Stomach (tissue), 4 donors: ENCODE measurements around the gene IFI27L1.

Experiments used
- CTCF ChIP-seq, 7 experiments: fragments of 450-650 bp in 4 of 7; fragments of 200-600 bp in 3 of 7; sonication (generic) in 3 of 7; IDR thresholded peaks; one replicate each; pipeline ENCODE4 v1.5.1; 2016 to 2019; ENCODE audit warnings: antibody characterized with exemption in 7 of 7, control low read depth in 2 of 7, mild to moderate bottlenecking in 1 of 7
- POLR2A ChIP-seq, 4 donors: fragments of 450-650 bp; IDR thresholded peaks; one replicate each; pipeline ENCODE4 v1.6.1; 2016; ENCODE audit warnings: antibody characterized with exemption in 4 of 4, control low read depth in 2 of 4, mild to moderate bottlenecking in 1 of 4, moderate library complexity in 1 of 4

GRCh38 chr14:94115058-94115591 is 34.0 kb downstream of the IFI27L1 start:
- TF ChIP-seq CTCF (IDR thresholded peaks at IDR 0.05) (no peak), POLR2A (IDR thresholded peaks at IDR 0.05) (no peak)
